K562 (cell line): ENCODE results near the gene VPS35. TPM values are rescaled to one million over a fixed set of nuclear protein-coding genes. Genes with fewer than 3 reads are reported as not detected.

Experiments used
- ARNT ChIP-seq, 2 experiments: fragments of 450-650 bp; IDR thresholded peaks; 2 replicates each; pipeline ENCODE4 v1.6.1; 2016; ENCODE audit warnings: mild to moderate bottlenecking in 1 of 2
- ASH1L ChIP-seq: fragments of 450-650 bp; IDR thresholded peaks from 2 replicates; pipeline ENCODE4 v1.6.1; 2018; ENCODE audit warnings: borderline replicate concordance, mild to moderate bottlenecking, low read depth; ENCODE audit not compliant: partially characterized antibody
- ELF4 ChIP-seq: fragments of 450-650 bp; formaldehyde crosslinking; IDR thresholded peaks from 2 replicates; pipeline ENCODE4 v1.4.0; 2022; ENCODE audit warnings: missing genetic modification characterization
- FOXA1 ChIP-seq: fragments of 450-650 bp; IDR thresholded peaks from 2 replicates; pipeline ENCODE4 v1.6.1; 2016; ENCODE audit warnings: mild to moderate bottlenecking, borderline replicate concordance
- GABPB2 ChIP-seq: fragments of 250-450 bp; sonication (Bioruptor Pico); conservative IDR thresholded peaks from 2 replicates; pipeline ENCODE4 v1.5.1; 2021; ENCODE audit warnings: mild to moderate bottlenecking
- HNRNPH1 ChIP-seq: fragments of 200-400 bp; formaldehyde crosslinking; optimal IDR thresholded peaks from 2 replicates; pipeline ENCODE3; 2017; ENCODE audit warnings: low read depth, mild to moderate bottlenecking, low read length, moderate library complexity
- PHF20 ChIP-seq: fragments of 450-650 bp; IDR thresholded peaks from 2 replicates; pipeline ENCODE4 v1.6.1; 2018; ENCODE audit not compliant: partially characterized antibody
- PURB ChIP-seq: sonication (generic); formaldehyde crosslinking; IDR thresholded peaks from 2 replicates; pipeline ENCODE4 v1.9.0; 2021; ENCODE audit warnings: low read depth, mild to moderate bottlenecking, missing genetic modification reagents
- SP1 ChIP-seq: sonication (generic); formaldehyde crosslinking; IDR thresholded peaks from 2 replicates; pipeline ENCODE4 v1.8.1; 2022; ENCODE audit warnings: mild to moderate bottlenecking, missing genetic modification reagents
- ZBTB7A ChIP-seq: IDR thresholded peaks from 2 replicates; pipeline ENCODE4 v1.6.1; 2011; ENCODE audit warnings: low read depth, mild to moderate bottlenecking, low read length, moderate library complexity, borderline replicate concordance; ENCODE audit not compliant: control insufficient read depth
- ZBTB9 ChIP-seq: fragments of 450-650 bp; formaldehyde crosslinking; IDR thresholded peaks from 2 replicates; pipeline ENCODE4 v1.4.0; 2020; ENCODE audit warnings: mild to moderate bottlenecking, moderate library complexity
- ZHX1 ChIP-seq: fragments of 150-350 bp; conservative IDR thresholded peaks from 2 replicates; pipeline ENCODE4 v1.6.1; 2014; ENCODE audit warnings: low read length
- ZKSCAN1 ChIP-seq: fragments of 150-350 bp; IDR thresholded peaks from 2 replicates; pipeline ENCODE4 v1.6.1; 2016; ENCODE audit warnings: low read depth, low read length
- ZNF124 ChIP-seq: sonication (generic); formaldehyde crosslinking; IDR thresholded peaks from 2 replicates; pipeline ENCODE4 v1.8.1; 2022; ENCODE audit warnings: missing genetic modification reagents
- ZNF174 ChIP-seq: fragments of 250-450 bp; sonication (Bioruptor Pico); IDR thresholded peaks from 2 replicates; pipeline ENCODE4 v1.4.0; 2020; ENCODE audit warnings: mild to moderate bottlenecking
- ZNF212 ChIP-seq: fragments of 450-650 bp; formaldehyde crosslinking; IDR thresholded peaks from 2 replicates; pipeline ENCODE4 v1.4.0; 2020; ENCODE audit warnings: mild to moderate bottlenecking
- ZNF277 ChIP-seq: fragments of 250-450 bp; sonication (Bioruptor Pico); IDR thresholded peaks from 2 replicates; pipeline ENCODE4 v1.8.0; 2022; ENCODE audit warnings: inconsistent platforms, mild to moderate bottlenecking, moderate library complexity, borderline replicate concordance
- ZNF740 ChIP-seq, 3 experiments: fragments of 200-800 bp in 1 of 3; sonication (Bioruptor generic) in 1 of 3; sonication (generic) in 1 of 3; formaldehyde crosslinking in 1 of 3; IDR thresholded peaks; 2 replicates each; pipeline versions ENCODE4 v1.6.1 to v1.8.0; 2016 to 2022; ENCODE audit warnings: mild to moderate bottlenecking in 2 of 3, missing compliant biosample characterization in 2 of 3, missing genetic modification characterization in 2 of 3, missing genetic modification reagents in 1 of 3
- ZNF75A ChIP-seq: fragments of 450-650 bp; formaldehyde crosslinking; IDR thresholded peaks from 2 replicates; pipeline ENCODE4 v1.4.0; 2020; ENCODE audit warnings: mild to moderate bottlenecking
- ZNF778 ChIP-seq: fragments of 450-650 bp; formaldehyde crosslinking; IDR thresholded peaks from 2 replicates; pipeline ENCODE4 v1.4.0; 2020; ENCODE audit warnings: mild to moderate bottlenecking, moderate library complexity
- polyA plus RNA-seq, 8 experiments: library from polyadenylated mRNA; depleted of rRNA in 4 of 8; stranded (reverse) in 5 of 8; unstranded in 3 of 8; fragments of >200 nt; fragmentation: Nextera tagmentation in 2 of 8; fragmentation: Illumina TruSeq in 1 of 8; extraction: Ambion mirVana in 2 of 8; extraction: Trizol in 1 of 8; gene quantifications; 2 replicates each; pipeline versions ENCODE4 v1.2.1 to v1.2.3, GENCODE V29; 2011 to 2014; ENCODE audit warnings: inconsistent platforms in 1 of 8, missing spikeins in 1 of 8
- total RNA-seq, 7 experiments: library from RNA; depleted of rRNA in 6 of 7; stranded (reverse); fragments of >200 nt in 6 of 7; fragmentation: Illumina TruSeq in 2 of 7; extraction: Trizol in 2 of 7; gene quantifications; 2 replicates each; pipeline versions ENCODE4 v1.2.1 to v1.2.3, GENCODE V29; 2011 to 2021; ENCODE audit warnings: low replicate concordance in 1 of 7
- TF ChIP-seq, protein P1 (sequence below): fragments of 250-450 bp; sonication (Bioruptor Pico); IDR thresholded peaks from 2 replicates; pipeline ENCODE4 v1.5.0; 2021

VPS35 gene
- total and polyA plus RNA-seq, 9 of the 15 experiments (the other 6 are each of a cell fraction or from before 2014, with no cell fraction given), result 32.7 to 131 (median 66.2) TPM

- TF ChIP-seq ZBTB9 (0 out of 2 replicates have a peak, but pooled peaks have one; percentile 57), PHF20 (peak; percentile 73), ELF4 (CRISPR knock-in tag) (no peak), FOXA1 (no peak), ZBTB7A (peak; percentile 89), ZNF124 (no peak), ZNF174 (CRISPR knock-in tag) (no peak), SP1 (peak; percentile 93; the same call in 1 of the 2 replicates), GABPB2 (CRISPR knock-in tag) (no peak), ARNT (IDR thresholded peaks at IDR 0.05) (no peak), ASH1L (peak; percentile 87), PURB (CRISPR knock-in tag) (no peak), ZNF75A (no peak), ZNF212 (0 out of 2 replicates have a peak, but pooled peaks have one; percentile 7), ZNF778 (CRISPR knock-in tag) (no peak), ZNF277 (no peak), HNRNPH1 (no peak), ZKSCAN1 (no peak), ZNF740 (CRISPR knock-in tag; IDR thresholded peaks at IDR 0.05) (no peak), ZNF740 (tag; IDR thresholded peaks at IDR 0.05) (no peak), ZHX1 (no peak)
- TF ChIP-seq, protein P1, sequence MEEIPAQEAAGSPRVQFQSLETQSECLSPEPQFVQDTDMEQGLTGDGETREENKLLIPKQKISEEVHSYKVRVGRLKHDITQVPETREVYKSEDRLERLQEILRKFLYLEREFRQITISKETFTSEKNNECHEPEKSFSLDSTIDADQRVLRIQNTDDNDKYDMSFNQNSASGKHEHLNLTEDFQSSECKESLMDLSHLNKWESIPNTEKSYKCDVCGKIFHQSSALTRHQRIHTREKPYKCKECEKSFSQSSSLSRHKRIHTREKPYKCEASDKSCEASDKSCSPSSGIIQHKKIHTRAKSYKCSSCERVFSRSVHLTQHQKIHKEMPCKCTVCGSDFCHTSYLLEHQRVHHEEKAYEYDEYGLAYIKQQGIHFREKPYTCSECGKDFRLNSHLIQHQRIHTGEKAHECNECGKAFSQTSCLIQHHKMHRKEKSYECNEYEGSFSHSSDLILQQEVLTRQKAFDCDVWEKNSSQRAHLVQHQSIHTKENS (CRISPR knock-in tag), result no peak
Measured at GRCh38 chr16:46688654-46689364, at the start of gene VPS35 (continued).
